22Rv1 (cell line): Measurements from ENCODE around the gene OXT.

Experiments used
- CTCF ChIP-seq: fragments of 450-650 bp; IDR thresholded peaks from 2 replicates; pipeline ENCODE4 v1.5.1; 2017; ENCODE audit warnings: mild to moderate bottlenecking
- ZFX ChIP-seq: fragments of 450-650 bp; IDR thresholded peaks from 2 replicates; pipeline ENCODE4 v1.6.1; 2017; ENCODE audit warnings: antibody characterized with exemption, borderline replicate concordance

DNA sequence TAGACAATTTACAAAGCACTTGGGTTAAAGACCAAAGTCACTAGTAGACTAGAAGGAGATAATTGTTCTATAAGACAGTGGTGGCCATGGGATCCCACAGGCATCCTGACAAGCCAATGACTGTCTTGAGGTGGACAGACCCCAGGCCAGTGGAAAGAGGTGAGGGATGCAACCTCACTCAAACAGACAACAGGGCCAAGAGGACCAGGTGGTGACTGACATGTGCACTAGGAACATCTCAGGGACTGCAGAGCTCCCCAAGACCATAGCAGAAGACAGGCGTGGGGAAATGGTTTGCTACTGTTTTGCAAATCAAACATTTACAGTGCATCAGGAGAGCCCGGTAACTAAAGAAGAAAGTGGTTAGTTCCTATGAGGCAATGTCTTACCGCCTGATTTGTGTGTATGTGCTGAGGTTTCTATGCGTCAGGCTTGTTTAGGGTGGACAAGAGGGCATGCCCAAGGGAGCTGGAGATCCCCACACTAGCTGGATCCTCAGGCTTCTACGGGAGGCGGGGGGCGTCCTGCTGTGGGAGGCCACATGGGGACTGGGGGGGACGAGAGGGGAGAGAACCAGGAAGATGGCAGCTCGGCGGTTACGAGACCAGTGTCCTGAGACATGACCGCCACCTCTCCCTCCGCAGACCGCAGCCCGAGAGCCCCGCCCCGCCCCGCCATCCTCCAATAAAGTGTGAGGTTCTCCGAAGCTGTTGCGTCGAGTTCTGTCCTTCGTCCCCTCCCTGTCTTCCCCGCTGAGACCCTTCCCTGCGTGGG, 26.2 kb upstream of the OXT start:
- no peak for TF ChIP-seq CTCF
- no peak for TF ChIP-seq ZFX
